PC-3 (cell line): ENCODE measurements around the gene SLC8A2.

ENCODE experiments used
- EZH2 ChIP-seq: fragments of 300-600 bp; sonication (generic); IDR thresholded peaks from one replicate; pipeline ENCODE4 v1.6.1; 2017; ENCODE audit warnings: antibody characterized with exemption, mild to moderate bottlenecking, low read length; ENCODE audit not compliant: unreplicated experiment
- EZH2phosphoT487 ChIP-seq: fragments of 300-600 bp; sonication (generic); IDR thresholded peaks from 2 replicates; pipeline ENCODE4 v1.6.1; 2018; ENCODE audit warnings: mild to moderate bottlenecking, antibody characterized with exemption, low read length, borderline replicate concordance
- TF ChIP-seq, protein P1 (sequence below): fragments of 300-600 bp; sonication (generic); conservative IDR thresholded peaks from 2 replicates; pipeline ENCODE4 v1.5.1; 2017; ENCODE audit warnings: antibody characterized with exemption, low read depth, mild to moderate bottlenecking, low read length

DNA sequence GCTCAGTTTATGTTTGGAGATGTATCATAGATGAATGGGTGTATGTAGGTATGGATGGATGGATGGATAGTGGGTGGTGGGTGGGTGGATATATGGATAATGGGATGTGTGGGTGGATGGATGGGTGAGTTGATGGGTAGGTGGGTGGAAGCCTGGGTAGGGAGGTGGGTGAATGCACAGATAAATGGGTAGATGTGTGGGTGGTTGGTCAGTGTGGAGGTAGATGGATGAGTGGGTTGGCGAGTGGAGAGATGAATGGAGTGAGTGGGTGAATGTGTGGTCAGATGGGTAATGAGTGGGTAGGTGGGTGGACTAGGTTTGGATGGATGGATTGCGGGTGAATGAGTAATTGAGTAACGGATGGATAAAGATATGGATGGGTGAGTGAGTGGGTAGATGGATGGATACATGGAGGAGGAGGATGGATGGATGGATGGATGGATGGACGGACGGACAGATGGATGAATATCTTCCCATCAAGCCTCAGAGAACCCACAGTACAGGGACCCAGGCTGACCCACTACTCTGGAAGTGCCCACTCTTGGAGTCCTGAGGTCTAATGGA lies 65.8 kb downstream of the SLC8A2 start:
- TF ChIP-seq, protein P1, sequence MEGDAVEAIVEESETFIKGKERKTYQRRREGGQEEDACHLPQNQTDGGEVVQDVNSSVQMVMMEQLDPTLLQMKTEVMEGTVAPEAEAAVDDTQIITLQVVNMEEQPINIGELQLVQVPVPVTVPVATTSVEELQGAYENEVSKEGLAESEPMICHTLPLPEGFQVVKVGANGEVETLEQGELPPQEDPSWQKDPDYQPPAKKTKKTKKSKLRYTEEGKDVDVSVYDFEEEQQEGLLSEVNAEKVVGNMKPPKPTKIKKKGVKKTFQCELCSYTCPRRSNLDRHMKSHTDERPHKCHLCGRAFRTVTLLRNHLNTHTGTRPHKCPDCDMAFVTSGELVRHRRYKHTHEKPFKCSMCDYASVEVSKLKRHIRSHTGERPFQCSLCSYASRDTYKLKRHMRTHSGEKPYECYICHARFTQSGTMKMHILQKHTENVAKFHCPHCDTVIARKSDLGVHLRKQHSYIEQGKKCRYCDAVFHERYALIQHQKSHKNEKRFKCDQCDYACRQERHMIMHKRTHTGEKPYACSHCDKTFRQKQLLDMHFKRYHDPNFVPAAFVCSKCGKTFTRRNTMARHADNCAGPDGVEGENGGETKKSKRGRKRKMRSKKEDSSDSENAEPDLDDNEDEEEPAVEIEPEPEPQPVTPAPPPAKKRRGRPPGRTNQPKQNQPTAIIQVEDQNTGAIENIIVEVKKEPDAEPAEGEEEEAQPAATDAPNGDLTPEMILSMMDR, result no peak
- TF ChIP-seq EZH2 (no peak), EZH2phosphoT487 (no peak)
